ENCODE data around the gene AGTPBP1. TPM values are rescaled to one million over a fixed set of nuclear protein-coding genes. Genes with fewer than 3 reads are reported as not detected.

AGTPBP1 gene
- total and polyA plus RNA-seq, 9 of the 15 experiments (the other 6 are each of a cell fraction or from before 2014, with no cell fraction given), result 1.4 to 7.9 (median 4.6) TPM

- H3K27me3 ChIP-seq (ENCODE audit: control insufficient read depth in 2 of 2, insufficient read depth in 2 of 2, low read length in 2 of 2), result no peaks in the 10 kb centered on the region
- no peaks in the 10 kb centered on the region for H4K20me1 ChIP-seq (replicated peaks; ENCODE audit: control insufficient read depth, insufficient read depth, low read length)
- no peak overlapping the region for H3K4me3 ChIP-seq
- in situ Hi-C loops (cut with MboI), result no loop called here
- no TSS peak for BruUV-seq (replicated peaks)
- DNase-seq (ENCODE audit: extremely low read depth in 1 of 4, low spot score in 3 of 4) (no peak), FAIRE-seq (no peak), ATAC-seq (0 out of 3 replicates have a peak, but pooled peaks have one; percentile 36)
- H3K79me2 ChIP-seq (ENCODE audit: control insufficient read depth, insufficient read depth, low read length), result no peaks in the 10 kb centered on the region
- WGBS (ENCODE audit: insufficient coverage, low coverage, missing lambda C conversion rate), result 0% methylated on average over 3 of the region's 4 CpGs
- H3K27ac ChIP-seq (ENCODE audit: extremely low read depth, low read depth, low read length), result no peak overlapping the region
- no peaks in the 10 kb centered on the region for H3K4me1 ChIP-seq (replicated peaks in 1 of 2; ENCODE audit: control insufficient read depth in 2 of 2, insufficient read depth in 2 of 2, low read length in 2 of 2)
- CTCF ChIA-PET (ENCODE audit: low intra/inter-chr PET ratio), result no interaction called here
- H3K36me3 ChIP-seq (ENCODE audit: control insufficient read depth, insufficient read depth, low read length), result no peaks in the 10 kb centered on the region
- TF ChIP-seq MLX (CRISPR knock-in tag; conservative IDR thresholded peaks at IDR 0.05), result no peak
- TF ChIP-seq, protein P1, sequence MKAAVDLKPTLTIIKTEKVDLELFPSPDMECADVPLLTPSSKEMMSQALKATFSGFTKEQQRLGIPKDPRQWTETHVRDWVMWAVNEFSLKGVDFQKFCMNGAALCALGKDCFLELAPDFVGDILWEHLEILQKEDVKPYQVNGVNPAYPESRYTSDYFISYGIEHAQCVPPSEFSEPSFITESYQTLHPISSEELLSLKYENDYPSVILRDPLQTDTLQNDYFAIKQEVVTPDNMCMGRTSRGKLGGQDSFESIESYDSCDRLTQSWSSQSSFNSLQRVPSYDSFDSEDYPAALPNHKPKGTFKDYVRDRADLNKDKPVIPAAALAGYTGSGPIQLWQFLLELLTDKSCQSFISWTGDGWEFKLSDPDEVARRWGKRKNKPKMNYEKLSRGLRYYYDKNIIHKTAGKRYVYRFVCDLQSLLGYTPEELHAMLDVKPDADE (conservative IDR thresholded peaks at IDR 0.05; ENCODE audit: control insufficient read depth, low read depth, low read length), result no peak
- TF ChIP-seq ZNF668 (CRISPR knock-in tag; IDR thresholded peaks at IDR 0.05), result no peak
- TF ChIP-seq ZFP1 (CRISPR knock-in tag; IDR thresholded peaks at IDR 0.05), result no peak
- TF ChIP-seq PHTF2 (CRISPR knock-in tag; IDR thresholded peaks at IDR 0.05), result no peak
- TF ChIP-seq, protein P2, sequence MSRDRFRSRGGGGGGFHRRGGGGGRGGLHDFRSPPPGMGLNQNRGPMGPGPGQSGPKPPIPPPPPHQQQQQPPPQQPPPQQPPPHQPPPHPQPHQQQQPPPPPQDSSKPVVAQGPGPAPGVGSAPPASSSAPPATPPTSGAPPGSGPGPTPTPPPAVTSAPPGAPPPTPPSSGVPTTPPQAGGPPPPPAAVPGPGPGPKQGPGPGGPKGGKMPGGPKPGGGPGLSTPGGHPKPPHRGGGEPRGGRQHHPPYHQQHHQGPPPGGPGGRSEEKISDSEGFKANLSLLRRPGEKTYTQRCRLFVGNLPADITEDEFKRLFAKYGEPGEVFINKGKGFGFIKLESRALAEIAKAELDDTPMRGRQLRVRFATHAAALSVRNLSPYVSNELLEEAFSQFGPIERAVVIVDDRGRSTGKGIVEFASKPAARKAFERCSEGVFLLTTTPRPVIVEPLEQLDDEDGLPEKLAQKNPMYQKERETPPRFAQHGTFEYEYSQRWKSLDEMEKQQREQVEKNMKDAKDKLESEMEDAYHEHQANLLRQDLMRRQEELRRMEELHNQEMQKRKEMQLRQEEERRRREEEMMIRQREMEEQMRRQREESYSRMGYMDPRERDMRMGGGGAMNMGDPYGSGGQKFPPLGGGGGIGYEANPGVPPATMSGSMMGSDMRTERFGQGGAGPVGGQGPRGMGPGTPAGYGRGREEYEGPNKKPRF (IDR thresholded peaks at IDR 0.05; ENCODE audit: low read depth, low read length), result no peak
- TF ChIP-seq ZNF197 (CRISPR knock-in tag; IDR thresholded peaks at IDR 0.05; ENCODE audit: low read depth), result no peak
- TF ChIP-seq SMARCB1 (IDR thresholded peaks at IDR 0.05; ENCODE audit: insufficient read length, low read depth), result no peak
- TF ChIP-seq ZNF444 (CRISPR knock-in tag; IDR thresholded peaks at IDR 0.05), result no peak
- no peak for TF ChIP-seq SREBF1 (IDR thresholded peaks at IDR 0.05; ENCODE audit: borderline replicate concordance, low read depth, low read length)
- TF ChIP-seq MCM3 (IDR thresholded peaks at IDR 0.05), result no peak
- no peak for TF ChIP-seq ZNF280B (CRISPR knock-in tag; IDR thresholded peaks at IDR 0.05)
- no peak for TF ChIP-seq TAF7 (tag; IDR thresholded peaks at IDR 0.05)
- TF ChIP-seq KDM4B (IDR thresholded peaks at IDR 0.05; ENCODE audit: borderline replicate concordance in 2 of 2, low read depth in 1 of 2), result no peak
- TF ChIP-seq NR2F6 (CRISPR knock-in tag; IDR thresholded peaks at IDR 0.05), result no peak
- TF ChIP-seq TCF3 (CRISPR knock-in tag; IDR thresholded peaks at IDR 0.05), result no peak
- TF ChIP-seq NFE2L1 (tag; IDR thresholded peaks at IDR 0.05; ENCODE audit: borderline replicate concordance, low read depth), result no peak
- no peaks in the 10 kb centered on the region for H3K9me3 ChIP-seq (replicated peaks; ENCODE audit: control insufficient read depth, insufficient read depth, low read depth, low read length)
- intact Hi-C loops (cut with micrococcal nuclease), result no loop called here
- H3K9me1 ChIP-seq (ENCODE audit: control insufficient read depth, insufficient read depth, low read length), result no peaks in the 10 kb centered on the region
- POLR2A ChIA-PET, result interaction anchor here (0.6 to 0.8 kb wide), 2 partner anchors 155 to 509 kb away, joined by 3 read pairs; no protein-coding TSS in a partner anchor
- H3K4me2 ChIP-seq (ENCODE audit: insufficient read depth, low read length), result no peak overlapping the region
- H2AFZ ChIP-seq (ENCODE audit: low read depth, low read length), result no peak overlapping the region
- no peak overlapping the region for H3K9ac ChIP-seq (ENCODE audit: insufficient read depth in 1 of 2, low read depth in 2 of 2, low read length in 2 of 2)
Observed at GRCh38 chr9:85502815-85503655, 238.7 kb downstream of the AGTPBP1 start.

All from K562 (cell line).